CD4-positive, alpha-beta T cell treated with Interleukin-4 for 4 hours (primary cell): ENCODE results near the gene NHLRC2.

Source experiments
- DNase-seq: peaks from one replicate; pipeline ENCODE4 v3.0.0-alpha.2; 2020

Gene NHLRC2

GRCh38 chr10:113945687-113946085 lies 91.2 kb downstream of the NHLRC2 start:
- no peak for DNase-seq

- DNase-seq, result no peak
Measured at GRCh38 chr10:113947184-113948041, 93.0 kb downstream of the NHLRC2 start.

- no peak for DNase-seq
Measured at GRCh38 chr10:113948048-113948447, 93.6 kb downstream of the NHLRC2 start.

- no peak for DNase-seq
Measured at GRCh38 chr10:113950268-113950667, 95.8 kb downstream of the NHLRC2 start.

- peak; percentile 6 for DNase-seq
Measured at GRCh38 chr10:113953505-113954272, 99.2 kb downstream of the NHLRC2 start.

- DNase-seq, result no peak
Measured at GRCh38 chr10:113954409-113954808, 99.9 kb downstream of the NHLRC2 start.

- no peak for DNase-seq
Measured at GRCh38 chr10:113957013-113957412, 102.6 kb downstream of the NHLRC2 start.

GRCh38 chr10:113958631-113959382 lies 104.3 kb downstream of the NHLRC2 start:
- DNase-seq, result no peak

GRCh38 chr10:113959383-113959760 lies 104.9 kb downstream of the NHLRC2 start:
- no peak for DNase-seq

GRCh38 chr10:113960617-113961181 lies 106.2 kb downstream of the NHLRC2 start:
- DNase-seq, result peak; percentile 67

- peak; percentile 91 for DNase-seq
Measured at GRCh38 chr10:113961182-113962031, 106.9 kb downstream of the NHLRC2 start.

GRCh38 chr10:113965077-113965476 lies 110.6 kb downstream of the NHLRC2 start:
- DNase-seq, result no peak

GRCh38 chr10:113965683-113966082 lies 111.2 kb downstream of the NHLRC2 start:
- DNase-seq, result no peak
